ENCODE measurements around the gene MRPS9.
A peak's percentile ranks its signal among the peaks of the same experiment; 100 is the strongest.

The MRPS9 gene

GRCh38 chr2:105139556-105140239 lies 101.8 kb downstream of the MRPS9 start:
- H3K27me3 ChIP-seq (ENCODE audit: insufficient read depth, low read length): peaks cover 15% of the 10 kb centered on the region
- H3K9ac ChIP-seq (ENCODE audit: low read depth, low read length): no peak overlapping the region
- no peak overlapping the region for H3K4me3 ChIP-seq (ENCODE audit: low read length)
- H3K27ac ChIP-seq (ENCODE audit: low read depth, low read length): no peak overlapping the region
- no peaks in the 10 kb centered on the region for H3K36me3 ChIP-seq (ENCODE audit: insufficient read depth, low read length)
- WGBS: 90% methylated on average over 6 of the region's 6 CpGs
- no peaks in the 10 kb centered on the region for H3K4me1 ChIP-seq (ENCODE audit: insufficient read depth, low read length)
- no peaks in the 10 kb centered on the region for H3K9me3 ChIP-seq (ENCODE audit: insufficient read depth, low read depth, low read length)

- no peak overlapping the region for H3K27ac ChIP-seq (ENCODE audit: low read depth, low read length)
- no peaks in the 10 kb centered on the region for H3K9me3 ChIP-seq (ENCODE audit: insufficient read depth, low read depth, low read length)
- H3K9ac ChIP-seq (ENCODE audit: low read depth, low read length): no peak overlapping the region
- 75% methylated on average over 1 of the region's 1 CpG for WGBS
- no peaks in the 10 kb centered on the region for H3K36me3 ChIP-seq (ENCODE audit: insufficient read depth, low read length)
- H3K27me3 ChIP-seq (ENCODE audit: insufficient read depth, low read length): peaks cover 20% of the 10 kb centered on the region
- H3K4me1 ChIP-seq (ENCODE audit: insufficient read depth, low read length): no peaks in the 10 kb centered on the region
- H3K4me3 ChIP-seq (ENCODE audit: low read length): no peak overlapping the region
Observed at GRCh38 chr2:105140240-105140568, 102.3 kb downstream of the MRPS9 start.

- peaks cover 22% of the 10 kb centered on the region for H3K27me3 ChIP-seq (ENCODE audit: insufficient read depth, low read length)
- no peaks in the 10 kb centered on the region for H3K9me3 ChIP-seq (ENCODE audit: insufficient read depth, low read depth, low read length)
- 94% methylated on average over 4 of the region's 4 CpGs for WGBS
- H3K4me1 ChIP-seq (ENCODE audit: insufficient read depth, low read length): no peaks in the 10 kb centered on the region
- H3K4me3 ChIP-seq (ENCODE audit: low read length): no peak overlapping the region
- H3K9ac ChIP-seq (ENCODE audit: low read depth, low read length): no peak overlapping the region
- H3K27ac ChIP-seq (ENCODE audit: low read depth, low read length): no peak overlapping the region
- no peaks in the 10 kb centered on the region for H3K36me3 ChIP-seq (ENCODE audit: insufficient read depth, low read length)
Observed at GRCh38 chr2:105141099-105141614, 103.3 kb downstream of the MRPS9 start.

- Histone ChIP-seq H3K4me1 (ENCODE audit: insufficient read depth, low read length) (no peaks in the 10 kb centered on the region), H3K27me3 (ENCODE audit: insufficient read depth, low read length) (peaks cover 22% of the 10 kb centered on the region), H3K9me3 (ENCODE audit: insufficient read depth, low read depth, low read length) (no peaks in the 10 kb centered on the region), H3K4me3 (ENCODE audit: low read length) (no peak overlapping the region), H3K36me3 (ENCODE audit: insufficient read depth, low read length) (no peaks in the 10 kb centered on the region), H3K27ac (ENCODE audit: low read depth, low read length) (no peak overlapping the region), H3K9ac (ENCODE audit: low read depth, low read length) (no peak overlapping the region)
- WGBS: 92% methylated on average over 5 of the region's 5 CpGs
Observed at GRCh38 chr2:105142239-105142638, 104.4 kb downstream of the MRPS9 start.

GRCh38 chr2:105143094-105143466 lies 105.2 kb downstream of the MRPS9 start:
- WGBS: 80% methylated on average over 6 of the region's 6 CpGs
- no peaks in the 10 kb centered on the region for H3K36me3 ChIP-seq (ENCODE audit: insufficient read depth, low read length)
- no peak overlapping the region for H3K27ac ChIP-seq (ENCODE audit: low read depth, low read length)
- no peaks in the 10 kb centered on the region for H3K9me3 ChIP-seq (ENCODE audit: insufficient read depth, low read depth, low read length)
- peak overlapping the region; percentile 61; the same call in 1 of the 2 replicates for H3K9ac ChIP-seq (ENCODE audit: low read depth, low read length)
- no peaks in the 10 kb centered on the region for H3K4me1 ChIP-seq (ENCODE audit: insufficient read depth, low read length)
- peaks cover 22% of the 10 kb centered on the region for H3K27me3 ChIP-seq (ENCODE audit: insufficient read depth, low read length)
- H3K4me3 ChIP-seq (ENCODE audit: low read length): peak overlapping the region; percentile 85

GRCh38 chr2:105143467-105144151 lies 105.7 kb downstream of the MRPS9 start:
- Histone ChIP-seq H3K27me3 (ENCODE audit: insufficient read depth, low read length) (peaks cover 22% of the 10 kb centered on the region), H3K9ac (ENCODE audit: low read depth, low read length) (peak overlapping the region; percentile 61), H3K27ac (ENCODE audit: low read depth, low read length) (no peak overlapping the region), H3K4me1 (ENCODE audit: insufficient read depth, low read length) (no peaks in the 10 kb centered on the region), H3K4me3 (ENCODE audit: low read length) (peak overlapping the region; percentile 85), H3K9me3 (ENCODE audit: insufficient read depth, low read depth, low read length) (no peaks in the 10 kb centered on the region), H3K36me3 (ENCODE audit: insufficient read depth, low read length) (no peaks in the 10 kb centered on the region)
- 3% methylated on average over 52 of the region's 53 CpGs for WGBS

- no peaks in the 10 kb centered on the region for H3K4me1 ChIP-seq (ENCODE audit: insufficient read depth, low read length)
- H3K27ac ChIP-seq (ENCODE audit: low read depth, low read length): no peak overlapping the region
- peak overlapping the region; percentile 85 for H3K4me3 ChIP-seq (ENCODE audit: low read length)
- WGBS: 8% methylated on average over 62 of the region's 62 CpGs
- peaks cover 22% of the 10 kb centered on the region for H3K27me3 ChIP-seq (ENCODE audit: insufficient read depth, low read length)
- H3K9me3 ChIP-seq (ENCODE audit: insufficient read depth, low read depth, low read length): no peaks in the 10 kb centered on the region
- H3K9ac ChIP-seq (ENCODE audit: low read depth, low read length): peak overlapping the region; percentile 61
- no peaks in the 10 kb centered on the region for H3K36me3 ChIP-seq (ENCODE audit: insufficient read depth, low read length)
Observed at GRCh38 chr2:105144152-105144940, 106.5 kb downstream of the MRPS9 start.

- Histone ChIP-seq H3K27ac (ENCODE audit: low read depth, low read length) (no peak overlapping the region), H3K4me1 (ENCODE audit: insufficient read depth, low read length) (no peaks in the 10 kb centered on the region), H3K36me3 (ENCODE audit: insufficient read depth, low read length) (no peaks in the 10 kb centered on the region), H3K4me3 (ENCODE audit: low read length) (peak overlapping the region; percentile 85), H3K9ac (ENCODE audit: low read depth, low read length) (no peak overlapping the region), H3K9me3 (ENCODE audit: insufficient read depth, low read depth, low read length) (no peaks in the 10 kb centered on the region), H3K27me3 (ENCODE audit: insufficient read depth, low read length) (peaks cover 22% of the 10 kb centered on the region)
- WGBS: 75% methylated on average over 2 of the region's 2 CpGs
Observed at GRCh38 chr2:105144941-105145300, 107.1 kb downstream of the MRPS9 start.

- Histone ChIP-seq H3K9me3 (ENCODE audit: insufficient read depth, low read depth, low read length) (no peaks in the 10 kb centered on the region), H3K4me1 (ENCODE audit: insufficient read depth, low read length) (no peaks in the 10 kb centered on the region), H3K4me3 (ENCODE audit: low read length) (no peak overlapping the region), H3K27ac (ENCODE audit: low read depth, low read length) (no peak overlapping the region), H3K9ac (ENCODE audit: low read depth, low read length) (no peak overlapping the region), H3K27me3 (ENCODE audit: insufficient read depth, low read length) (peaks cover 12% of the 10 kb centered on the region), H3K36me3 (ENCODE audit: insufficient read depth, low read length) (no peaks in the 10 kb centered on the region)
- 79% methylated on average over 1 of the region's 1 CpG for WGBS
Observed at GRCh38 chr2:105149272-105149671, 111.4 kb downstream of the MRPS9 start.
